ENCODE measurements around the gene SPATA33. TPM values are rescaled to one million over a fixed set of nuclear protein-coding genes. Genes with fewer than 3 reads are reported as not detected.
"Not testable (repeated sequence)": the region's sequence is repeated elsewhere in the genome, so short reads cannot be mapped to it uniquely, and the experiment has no call there.

SPATA33 gene
- total RNA-seq, 1 experiment from 2014 or later, result 19.7 TPM

DNA sequence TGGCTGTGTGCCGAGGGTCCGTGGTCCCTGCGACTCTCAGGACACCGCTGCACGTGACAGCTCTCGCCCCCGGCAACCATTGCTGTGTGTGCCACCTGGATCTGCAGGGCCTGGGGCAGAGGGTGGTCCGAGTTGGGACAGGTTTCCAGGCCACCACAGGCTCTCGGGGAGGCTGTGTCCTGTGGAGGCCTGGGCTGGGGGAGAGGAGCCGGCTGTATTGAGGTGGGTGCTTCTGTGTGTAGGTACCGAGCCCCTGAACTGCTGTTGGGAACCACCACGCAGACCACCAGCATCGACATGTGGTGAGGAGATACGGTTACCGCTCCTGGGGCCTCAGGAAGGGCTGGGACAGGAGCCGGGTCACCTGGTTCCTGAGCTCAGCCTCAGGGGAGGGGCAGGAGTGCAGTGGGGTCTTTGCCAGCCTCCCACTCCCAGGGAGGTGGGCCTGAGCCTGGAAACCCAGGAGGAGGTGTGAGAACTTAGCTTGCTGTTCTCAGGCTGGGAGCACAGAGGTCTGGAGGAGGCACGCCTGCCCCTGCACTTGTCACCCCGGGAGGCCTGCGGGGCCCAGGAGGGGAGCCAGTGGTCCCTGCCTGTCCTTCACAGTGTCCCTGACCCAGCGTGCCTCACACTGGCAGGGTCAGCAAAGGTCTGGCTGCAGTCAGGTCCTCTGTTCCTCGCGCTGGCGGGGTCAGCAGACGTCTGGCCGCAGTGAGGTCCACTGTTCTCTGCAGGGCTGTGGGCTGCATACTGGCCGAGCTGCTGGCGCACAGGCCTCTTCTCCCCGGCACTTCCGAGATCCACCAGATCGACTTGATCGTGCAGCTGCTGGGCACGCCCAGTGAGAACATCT, 36.5 kb downstream of the SPATA33 start:
- DNase-seq, result peak in 1 of 2 experiments; percentile 46
- H3K36me3 Mint-ChIP-seq (ENCODE audit: insufficient read depth, unreplicated experiment), result peaks cover 90% of the 10 kb centered on the region
- H3K27me3 Mint-ChIP-seq (ENCODE audit: insufficient read depth, unreplicated experiment), result no peaks in the 10 kb centered on the region
- H3K9me3 ChIP-seq, result no peaks in the 10 kb centered on the region
- no peaks in the 10 kb centered on the region for H3K4me1 ChIP-seq
- H3K27me3 ChIP-seq (replicated peaks; ENCODE audit: control insufficient read depth, insufficient read depth, low read length), result no peaks in the 10 kb centered on the region
- no peak overlapping the region for H3K4me3 Mint-ChIP-seq (ENCODE audit: unreplicated experiment)
- no peak overlapping the region for H3K4me3 ChIP-seq (ENCODE audit: low read depth, low read length)
- peaks cover 4% of the 10 kb centered on the region for H3K4me1 Mint-ChIP-seq (ENCODE audit: low read depth, unreplicated experiment)
- intact Hi-C loops (cut with micrococcal nuclease; ENCODE audit: unreplicated experiment), result no loop called here
- peaks cover 13% of the 10 kb centered on the region for H3K36me3 ChIP-seq (ENCODE audit: control insufficient read depth, insufficient read depth, low read length)
- CTCF ChIA-PET, result no interaction called here
- no TSS peak for BruUV-seq (replicated peaks)
- peak overlapping the region; percentile 76 for H3K27ac Mint-ChIP-seq (ENCODE audit: unreplicated experiment)
- no peak for TF ChIP-seq CTCF (IDR thresholded peaks at IDR 0.05; ENCODE audit: insufficient read depth in 1 of 2, low read depth in 1 of 2, low read length in 1 of 2, severe bottlenecking in 1 of 2, unreplicated experiment in 1 of 2)
- POLR2A ChIA-PET, result interaction anchor here (0.6 kb wide), 1 partner anchor 37 kb away, joined by 7 read pairs; no protein-coding TSS in a partner anchor
- no peaks in the 10 kb centered on the region for H3K9me3 Mint-ChIP-seq (ENCODE audit: unreplicated experiment)

- DNase-seq; H3K4me3 ChIP-seq (ENCODE audit: low read depth, low read length); H3K9me3 Mint-ChIP-seq (ENCODE audit: unreplicated experiment); CTCF ChIA-PET; H3K9me3 ChIP-seq; H3K4me1 Mint-ChIP-seq (ENCODE audit: low read depth, unreplicated experiment); POLR2A ChIA-PET; H3K4me1 ChIP-seq; H3K27me3 Mint-ChIP-seq (ENCODE audit: insufficient read depth, unreplicated experiment); intact Hi-C loops (cut with micrococcal nuclease; ENCODE audit: unreplicated experiment); H3K4me3 Mint-ChIP-seq (ENCODE audit: unreplicated experiment); BruUV-seq (replicated peaks); H3K27me3 ChIP-seq (replicated peaks; ENCODE audit: control insufficient read depth, insufficient read depth, low read length): not testable (repeated sequence)
- Mint-ChIP-seq H3K36me3 (ENCODE audit: insufficient read depth, unreplicated experiment) (peaks cover 92% of the 10 kb centered on the region), H3K27ac (ENCODE audit: unreplicated experiment) (peak overlapping the region; percentile 73)
- H3K36me3 ChIP-seq (ENCODE audit: control insufficient read depth, insufficient read depth, low read length), result peaks cover 11% of the 10 kb centered on the region
Measured at GRCh38 chr16:89694784-89695085, 37.1 kb downstream of the SPATA33 start.

GRCh38 chr16:89695086-89695874, 37.6 kb downstream of the SPATA33 start:
- Mint-ChIP-seq H3K9me3 (ENCODE audit: unreplicated experiment) (no peaks in the 10 kb centered on the region), H3K4me1 (ENCODE audit: low read depth, unreplicated experiment) (peaks cover 7% of the 10 kb centered on the region), H3K27ac (ENCODE audit: unreplicated experiment) (peak overlapping the region; percentile 73), H3K27me3 (ENCODE audit: insufficient read depth, unreplicated experiment) (no peaks in the 10 kb centered on the region), H3K36me3 (ENCODE audit: insufficient read depth, unreplicated experiment) (peaks cover 92% of the 10 kb centered on the region), H3K4me3 (ENCODE audit: unreplicated experiment) (no peak overlapping the region)
- intact Hi-C loops (cut with micrococcal nuclease; ENCODE audit: unreplicated experiment), result no loop called here
- Histone ChIP-seq H3K4me3 (ENCODE audit: low read depth, low read length) (no peak overlapping the region), H3K4me1 (peaks cover 4% of the 10 kb centered on the region; the same call in 1 of the 2 replicates), H3K27me3 (replicated peaks; ENCODE audit: control insufficient read depth, insufficient read depth, low read length) (no peaks in the 10 kb centered on the region), H3K36me3 (ENCODE audit: control insufficient read depth, insufficient read depth, low read length) (peaks cover 11% of the 10 kb centered on the region), H3K9me3 (no peaks in the 10 kb centered on the region)
- CTCF ChIA-PET, result no interaction called here
- no peak for TF ChIP-seq CTCF (IDR thresholded peaks at IDR 0.05; ENCODE audit: insufficient read depth in 1 of 2, low read depth in 1 of 2, low read length in 1 of 2, severe bottlenecking in 1 of 2, unreplicated experiment in 1 of 2)
- POLR2A ChIA-PET, result no interaction called here
- no TSS peak for BruUV-seq (replicated peaks)
- DNase-seq, result peak in 1 of 2 experiments; percentile 44
